ENCODE measurements around the gene LMAN1L.

The LMAN1L gene

DNA sequence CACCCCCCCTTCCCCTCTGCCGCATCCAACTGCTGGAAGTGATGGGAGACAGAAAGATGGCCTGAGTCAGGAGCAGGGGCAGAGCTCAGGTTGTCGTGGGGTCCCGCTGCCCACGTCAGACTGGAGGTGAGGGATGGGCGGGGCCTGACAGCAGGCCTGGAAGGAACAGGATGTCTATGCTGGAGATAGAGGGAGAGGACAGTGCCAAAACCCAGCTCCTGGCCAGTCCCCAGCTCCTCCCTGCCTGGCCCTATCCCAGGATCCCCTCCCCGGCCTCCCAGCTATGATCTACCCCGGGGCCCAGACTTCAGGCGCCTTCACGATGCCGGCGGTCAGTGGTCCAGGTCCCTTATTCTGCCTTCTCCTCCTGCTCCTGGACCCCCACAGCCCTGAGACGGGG lies at the start of gene LMAN1L:
TSS of gene LMAN1L (plus strand) at position 303 of the 400 bp plus-strand sequence. CDS start at position 323, 20 bp downstream.
- H3K9me3 ChIP-seq (ENCODE audit: control insufficient read depth, insufficient read depth, low read length): no peaks in the 10 kb centered on the region
- H3K9ac ChIP-seq (ENCODE audit: low read depth, low read length): no peak within 1 kb of the TSS
- H3K36me3 ChIP-seq (ENCODE audit: insufficient read depth, low read length): no peaks in the 10 kb centered on the region
- H3K4me1 ChIP-seq (ENCODE audit: insufficient read depth, low read length): peaks cover 10% of the 10 kb centered on the region; the same call in 1 of the 2 replicates

DNA sequence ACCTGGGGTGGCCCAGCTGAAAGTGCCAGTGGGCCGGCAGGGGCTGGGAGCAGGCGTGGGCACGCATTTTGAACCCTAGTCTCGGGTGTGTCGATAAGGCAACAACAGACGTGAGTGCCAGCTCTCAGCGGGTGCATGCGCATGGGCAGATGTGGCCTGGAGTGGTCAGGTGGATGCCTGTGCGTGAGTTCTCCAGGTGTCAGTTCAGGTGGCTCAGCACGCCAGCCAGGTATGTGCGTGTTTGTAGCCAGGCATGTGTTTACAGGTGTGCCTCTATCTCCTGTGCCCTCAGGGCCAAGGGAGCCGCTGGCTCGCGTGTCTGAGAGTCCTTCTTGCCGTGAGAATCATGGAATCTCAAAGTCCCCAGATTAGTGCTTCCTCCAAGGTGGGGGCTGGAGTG lies 49.2 kb upstream of the LMAN1L start:
- H3K36me3 ChIP-seq (ENCODE audit: insufficient read depth, low read length): no peaks in the 10 kb centered on the region
- H3K9ac ChIP-seq (ENCODE audit: low read depth, low read length): no peak overlapping the region; the same call in 1 of the 2 replicates
- H3K9me3 ChIP-seq (ENCODE audit: control insufficient read depth, insufficient read depth, low read length): no peaks in the 10 kb centered on the region
- H3K4me1 ChIP-seq (ENCODE audit: insufficient read depth, low read length): peaks cover 31% of the 10 kb centered on the region

DNA sequence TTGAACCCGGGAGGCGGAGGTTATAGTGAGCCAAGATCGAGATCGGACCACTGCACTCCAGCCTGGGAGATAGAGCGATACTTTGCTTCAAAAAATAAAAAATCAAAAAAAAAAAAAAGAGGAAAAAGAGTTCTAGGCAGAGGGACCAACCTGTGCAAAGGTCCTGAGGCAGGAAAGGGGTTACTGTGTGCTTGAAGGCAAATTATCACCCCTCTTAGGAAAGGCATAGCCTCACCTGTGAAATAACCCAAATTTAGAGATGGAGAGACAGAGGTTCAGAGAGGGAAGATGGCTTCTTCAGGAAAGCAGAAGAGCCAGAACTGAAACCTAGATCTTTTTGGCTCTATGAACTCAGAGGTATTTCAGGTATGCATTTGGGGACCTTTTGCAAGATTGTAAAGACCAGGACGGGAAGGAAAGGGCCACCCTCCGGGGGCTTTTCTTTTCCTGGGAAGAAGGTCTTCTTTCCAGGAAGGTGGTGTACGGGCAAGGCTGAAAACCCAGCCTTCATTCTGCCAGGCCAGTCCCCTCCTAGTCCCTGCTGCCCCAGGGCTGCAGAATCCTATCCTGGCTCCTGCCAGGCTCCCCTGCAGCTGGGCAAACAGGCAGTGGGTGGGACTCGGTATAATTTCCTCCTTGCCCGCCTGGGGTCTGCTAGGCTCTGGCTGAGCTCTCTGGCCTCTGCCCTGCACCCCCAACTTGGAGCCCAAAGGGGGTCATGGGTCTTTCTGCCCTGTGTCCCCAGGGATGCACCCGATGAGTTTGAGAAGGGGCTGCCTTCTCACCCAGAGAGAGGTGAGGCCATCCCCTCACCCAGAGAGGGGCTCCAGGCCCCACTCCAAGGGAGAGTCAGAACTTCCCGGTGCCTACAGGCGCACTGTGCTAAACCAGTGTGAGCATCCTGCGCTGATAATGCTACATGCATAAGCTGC lies 45.2 kb upstream of the LMAN1L start:
- H3K9ac ChIP-seq (ENCODE audit: low read depth, low read length): no peak overlapping the region

DNA sequence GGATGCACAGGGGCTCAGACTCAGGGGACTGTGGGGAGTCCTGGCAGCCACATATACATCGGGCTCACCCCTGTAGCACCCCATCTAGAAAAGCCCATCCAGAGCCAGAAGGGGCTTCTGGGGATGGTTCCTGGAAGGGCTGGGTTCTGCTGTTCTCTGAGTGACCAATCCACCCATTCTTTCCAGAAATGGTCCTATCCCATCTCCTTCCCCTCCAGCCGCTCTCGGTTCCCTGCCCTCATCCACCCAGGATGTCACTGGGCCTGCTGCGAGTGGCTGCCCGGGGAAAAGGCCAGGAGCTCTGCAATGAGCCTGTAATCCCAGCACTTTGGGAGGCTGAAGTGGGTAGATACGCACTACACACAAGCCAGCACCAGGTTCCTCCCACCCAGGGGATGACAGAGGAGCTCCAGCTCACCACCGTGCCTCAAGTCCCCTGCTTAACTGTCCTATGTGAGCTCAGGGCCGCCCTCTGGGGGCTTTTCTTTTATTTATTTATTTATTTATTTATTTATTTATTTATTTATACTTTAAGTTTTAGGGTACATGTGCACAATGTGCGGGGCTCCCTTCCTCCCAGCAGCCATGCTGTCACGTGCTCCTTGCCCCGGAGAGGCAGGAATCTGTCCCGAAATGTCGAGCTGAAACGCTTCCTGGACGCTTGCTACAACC lies 44.4 kb upstream of the LMAN1L start:
- Histone ChIP-seq H3K36me3 (ENCODE audit: insufficient read depth, low read length) (no peaks in the 10 kb centered on the region), H3K4me1 (ENCODE audit: insufficient read depth, low read length) (peaks cover 24% of the 10 kb centered on the region; the same call in 1 of the 2 replicates), H3K9ac (ENCODE audit: low read depth, low read length) (no peak overlapping the region; the same call in 1 of the 2 replicates), H3K9me3 (ENCODE audit: control insufficient read depth, insufficient read depth, low read length) (no peaks in the 10 kb centered on the region)

More for the DNA sequence above, 45.2 kb upstream of the LMAN1L start:
- H3K4me1 ChIP-seq (ENCODE audit: insufficient read depth, low read length): peaks cover 27% of the 10 kb centered on the region; the same call in 1 of the 2 replicates
- H3K9me3 ChIP-seq (ENCODE audit: control insufficient read depth, insufficient read depth, low read length): no peaks in the 10 kb centered on the region
- no peaks in the 10 kb centered on the region for H3K36me3 ChIP-seq (ENCODE audit: insufficient read depth, low read length)

DNA sequence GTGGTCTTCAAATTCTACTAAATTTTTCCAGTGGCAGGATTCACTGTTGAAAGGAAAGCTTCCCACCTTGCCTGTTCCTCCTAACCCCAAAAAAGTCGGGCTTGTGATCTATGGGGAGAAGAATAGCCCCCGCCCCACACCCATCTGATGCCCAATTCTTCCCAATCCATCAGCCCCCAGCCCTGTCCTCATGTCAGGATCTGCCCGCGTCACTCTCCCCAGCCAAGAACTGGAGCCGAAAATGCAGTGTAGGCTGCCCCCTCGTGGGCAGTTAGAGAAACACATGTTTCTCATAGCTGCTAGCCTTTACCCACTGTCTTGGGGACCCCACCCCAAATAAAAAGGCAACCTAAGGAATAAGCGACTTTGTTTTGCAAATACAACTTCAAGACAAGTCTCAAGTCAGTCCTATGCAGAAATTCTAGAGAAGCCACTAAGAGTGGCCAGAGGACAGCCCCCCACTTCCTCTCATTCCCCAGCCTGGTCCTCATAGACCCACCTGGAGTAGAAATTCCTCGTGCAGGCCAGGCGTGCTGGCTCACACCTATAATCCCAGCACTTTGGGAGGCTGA lies 43.8 kb upstream of the LMAN1L start:
- H3K4me1 ChIP-seq (ENCODE audit: insufficient read depth, low read length): peaks cover 24% of the 10 kb centered on the region; the same call in 1 of the 2 replicates
- H3K9ac ChIP-seq (ENCODE audit: low read depth, low read length): no peak overlapping the region; the same call in 1 of the 2 replicates
- no peaks in the 10 kb centered on the region for H3K9me3 ChIP-seq (ENCODE audit: control insufficient read depth, insufficient read depth, low read length)
- H3K36me3 ChIP-seq (ENCODE audit: insufficient read depth, low read length): no peaks in the 10 kb centered on the region

DNA sequence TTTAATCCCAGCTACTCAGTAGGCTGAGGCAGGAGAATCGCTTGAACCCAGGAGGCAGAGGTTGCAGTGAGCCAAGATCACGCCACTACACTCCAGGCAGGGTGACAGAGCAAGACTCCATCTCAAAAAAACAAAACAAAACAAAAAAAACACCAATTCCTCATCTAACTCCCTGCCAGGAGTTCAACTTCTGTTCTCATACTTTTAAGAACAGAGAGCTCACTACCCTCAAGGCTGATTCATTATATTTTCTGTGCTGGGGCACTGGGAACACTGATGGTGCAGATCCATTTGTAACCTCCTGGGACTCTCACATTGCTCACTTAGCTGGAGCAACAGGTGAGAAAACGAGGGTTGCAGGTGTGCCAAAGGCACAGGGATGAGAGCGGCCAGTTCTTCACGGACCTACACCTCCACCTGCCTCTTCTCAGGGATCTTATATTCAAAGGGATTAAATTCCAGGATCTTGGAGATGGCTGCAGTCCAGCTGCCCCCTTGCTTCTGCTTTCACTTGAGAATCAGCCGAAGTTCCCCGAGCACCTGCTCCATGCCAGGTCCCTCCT lies 43.1 kb upstream of the LMAN1L start:
- peaks cover 27% of the 10 kb centered on the region; the same call in 1 of the 2 replicates for H3K4me1 ChIP-seq (ENCODE audit: insufficient read depth, low read length)
- H3K9ac ChIP-seq (ENCODE audit: low read depth, low read length): no peak overlapping the region
- H3K9me3 ChIP-seq (ENCODE audit: control insufficient read depth, insufficient read depth, low read length): no peaks in the 10 kb centered on the region
- H3K36me3 ChIP-seq (ENCODE audit: insufficient read depth, low read length): no peaks in the 10 kb centered on the region

DNA sequence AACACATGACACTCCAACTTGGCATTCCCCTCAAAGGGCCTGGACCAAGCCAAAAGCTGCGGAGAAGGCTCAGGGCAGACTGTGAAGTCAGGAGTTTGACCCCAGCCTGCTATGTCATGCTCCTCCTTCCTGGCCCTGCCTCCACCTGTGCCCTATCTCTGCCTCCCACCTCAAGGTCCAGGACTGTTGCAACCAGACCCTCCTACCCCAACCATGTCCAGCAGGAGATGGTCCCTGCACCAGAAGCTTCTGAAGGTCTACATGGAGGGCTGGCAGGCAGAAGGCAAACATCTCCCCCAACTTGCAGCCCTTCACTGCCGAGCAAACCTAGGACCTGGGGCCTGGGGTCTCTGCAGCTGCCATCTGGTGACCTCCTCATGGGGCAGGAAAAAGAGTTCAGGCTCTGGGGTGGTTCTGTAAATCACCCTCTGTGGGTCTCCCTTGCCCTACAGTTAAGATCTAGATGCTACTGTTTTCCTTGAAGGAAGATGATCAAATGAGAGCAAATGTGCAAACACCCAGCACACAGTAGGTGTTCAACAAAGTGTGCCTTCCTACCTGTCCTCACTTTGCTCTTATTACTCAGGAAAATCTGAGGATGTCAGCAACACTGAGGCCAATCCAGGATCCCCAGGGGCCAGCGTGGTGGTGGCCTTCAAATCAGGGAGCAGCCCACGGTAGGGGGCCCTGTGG lies 42.3 kb upstream of the LMAN1L start:
- peaks cover 27% of the 10 kb centered on the region; the same call in 1 of the 2 replicates for H3K4me1 ChIP-seq (ENCODE audit: insufficient read depth, low read length)
- H3K9ac ChIP-seq (ENCODE audit: low read depth, low read length): no peak overlapping the region
- H3K9me3 ChIP-seq (ENCODE audit: control insufficient read depth, insufficient read depth, low read length): no peaks in the 10 kb centered on the region
- no peaks in the 10 kb centered on the region for H3K36me3 ChIP-seq (ENCODE audit: insufficient read depth, low read length)

DNA sequence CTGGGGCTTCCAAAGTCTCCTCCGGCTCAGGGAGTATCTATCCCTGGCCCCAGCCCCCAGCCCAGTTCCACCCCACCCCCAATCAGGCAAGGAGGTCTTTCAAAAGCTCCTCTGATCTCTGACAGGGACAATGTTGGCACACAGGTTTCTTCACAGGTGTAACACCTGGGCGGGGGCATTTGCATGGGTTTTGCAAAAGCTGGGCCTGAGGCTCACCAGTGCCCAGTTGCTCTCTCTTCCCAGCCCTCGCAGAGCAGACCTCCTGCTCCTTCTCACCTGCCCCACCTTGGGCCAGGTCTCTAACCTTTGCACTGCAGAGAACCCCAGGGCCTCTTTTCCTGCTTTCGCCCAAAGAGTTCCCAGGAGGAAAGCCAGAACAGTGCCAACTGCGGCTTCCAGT lies 39.3 kb upstream of the LMAN1L start:
- H3K36me3 ChIP-seq (ENCODE audit: insufficient read depth, low read length): no peaks in the 10 kb centered on the region
- no peak overlapping the region for H3K9ac ChIP-seq (ENCODE audit: low read depth, low read length)
- peaks cover 37% of the 10 kb centered on the region; the same call in 1 of the 2 replicates for H3K4me1 ChIP-seq (ENCODE audit: insufficient read depth, low read length)
- H3K9me3 ChIP-seq (ENCODE audit: control insufficient read depth, insufficient read depth, low read length): no peaks in the 10 kb centered on the region

DNA sequence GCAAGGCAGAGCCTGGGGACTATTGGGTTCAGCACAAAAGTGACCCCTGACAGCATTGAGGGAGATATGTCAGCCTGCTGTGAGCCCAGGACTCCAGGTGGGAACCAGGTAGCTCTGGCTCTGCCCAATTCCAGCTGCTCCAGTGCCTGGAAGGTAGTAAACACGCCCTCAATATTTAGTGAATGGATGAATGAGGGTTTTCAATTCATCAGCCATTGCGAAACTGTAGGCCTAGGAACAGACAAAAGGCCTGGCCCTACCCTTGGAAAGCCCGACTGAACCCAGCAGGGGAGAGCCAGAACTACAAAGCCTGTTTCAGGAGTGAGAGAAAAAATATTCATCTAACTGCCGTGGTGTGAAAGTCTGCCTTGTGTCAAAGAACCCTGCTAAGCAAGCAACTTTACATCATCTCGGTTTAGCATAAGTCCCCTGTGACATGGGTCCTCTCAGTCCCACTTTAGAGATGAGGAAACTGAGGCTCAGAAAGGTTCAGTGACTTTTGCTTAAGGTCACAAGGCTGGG lies 38.8 kb upstream of the LMAN1L start:
- Histone ChIP-seq H3K9ac (ENCODE audit: low read depth, low read length) (no peak overlapping the region), H3K9me3 (ENCODE audit: control insufficient read depth, insufficient read depth, low read length) (no peaks in the 10 kb centered on the region), H3K36me3 (ENCODE audit: insufficient read depth, low read length) (no peaks in the 10 kb centered on the region), H3K4me1 (ENCODE audit: insufficient read depth, low read length) (peaks cover 37% of the 10 kb centered on the region; the same call in 1 of the 2 replicates)

DNA sequence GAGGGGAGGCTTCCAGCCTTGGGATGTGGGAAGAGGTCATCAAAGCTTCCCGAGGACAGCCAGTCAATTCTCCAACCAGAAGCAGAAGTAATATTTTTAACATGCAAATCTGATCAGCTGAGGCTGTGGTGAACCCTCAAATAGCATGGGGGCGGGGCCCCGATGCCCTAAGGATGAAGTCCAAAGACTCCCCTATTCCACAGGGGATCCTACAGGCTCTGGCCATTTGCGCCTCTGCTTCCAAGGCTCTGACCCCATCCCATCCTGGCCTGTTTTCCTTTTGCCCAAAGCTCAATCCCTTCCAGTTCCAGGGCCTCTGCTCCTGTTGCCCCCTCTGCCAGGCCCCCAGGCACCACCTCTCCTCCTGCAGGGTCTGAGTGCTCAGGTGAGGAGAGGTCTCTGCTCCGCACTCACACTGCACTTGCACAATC lies 37.5 kb upstream of the LMAN1L start:
- peaks cover 39% of the 10 kb centered on the region; the same call in 1 of the 2 replicates for H3K4me1 ChIP-seq (ENCODE audit: insufficient read depth, low read length)

DNA sequence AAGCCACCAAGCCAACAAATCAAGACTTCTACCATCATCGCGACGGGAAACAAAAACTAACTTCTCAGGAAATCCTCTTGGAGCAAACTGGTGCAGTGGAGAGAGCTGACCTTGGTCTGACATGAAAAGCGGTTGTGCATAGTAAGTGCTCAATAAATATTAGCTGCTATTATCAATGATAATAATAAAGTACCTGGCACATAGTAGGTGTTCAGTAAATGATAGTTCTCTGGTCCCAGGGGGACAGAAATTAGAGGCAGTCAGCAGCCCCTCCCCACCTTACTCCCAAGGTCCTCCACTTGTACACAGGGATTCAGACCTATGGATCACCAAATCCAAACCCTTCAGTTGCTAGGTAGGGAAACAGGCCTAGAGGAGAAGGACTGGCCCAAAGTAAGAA lies 36.7 kb upstream of the LMAN1L start:
- no peak overlapping the region for H3K9ac ChIP-seq (ENCODE audit: low read depth, low read length)
- H3K9me3 ChIP-seq (ENCODE audit: control insufficient read depth, insufficient read depth, low read length): no peaks in the 10 kb centered on the region
- peaks cover 44% of the 10 kb centered on the region; the same call in 1 of the 2 replicates for H3K4me1 ChIP-seq (ENCODE audit: insufficient read depth, low read length)
- no peaks in the 10 kb centered on the region for H3K36me3 ChIP-seq (ENCODE audit: insufficient read depth, low read length)

More for the DNA sequence above, 37.5 kb upstream of the LMAN1L start:
- H3K9me3 ChIP-seq (ENCODE audit: control insufficient read depth, insufficient read depth, low read length): no peaks in the 10 kb centered on the region
- H3K36me3 ChIP-seq (ENCODE audit: insufficient read depth, low read length): no peaks in the 10 kb centered on the region
- no peak overlapping the region for H3K9ac ChIP-seq (ENCODE audit: low read depth, low read length)

DNA sequence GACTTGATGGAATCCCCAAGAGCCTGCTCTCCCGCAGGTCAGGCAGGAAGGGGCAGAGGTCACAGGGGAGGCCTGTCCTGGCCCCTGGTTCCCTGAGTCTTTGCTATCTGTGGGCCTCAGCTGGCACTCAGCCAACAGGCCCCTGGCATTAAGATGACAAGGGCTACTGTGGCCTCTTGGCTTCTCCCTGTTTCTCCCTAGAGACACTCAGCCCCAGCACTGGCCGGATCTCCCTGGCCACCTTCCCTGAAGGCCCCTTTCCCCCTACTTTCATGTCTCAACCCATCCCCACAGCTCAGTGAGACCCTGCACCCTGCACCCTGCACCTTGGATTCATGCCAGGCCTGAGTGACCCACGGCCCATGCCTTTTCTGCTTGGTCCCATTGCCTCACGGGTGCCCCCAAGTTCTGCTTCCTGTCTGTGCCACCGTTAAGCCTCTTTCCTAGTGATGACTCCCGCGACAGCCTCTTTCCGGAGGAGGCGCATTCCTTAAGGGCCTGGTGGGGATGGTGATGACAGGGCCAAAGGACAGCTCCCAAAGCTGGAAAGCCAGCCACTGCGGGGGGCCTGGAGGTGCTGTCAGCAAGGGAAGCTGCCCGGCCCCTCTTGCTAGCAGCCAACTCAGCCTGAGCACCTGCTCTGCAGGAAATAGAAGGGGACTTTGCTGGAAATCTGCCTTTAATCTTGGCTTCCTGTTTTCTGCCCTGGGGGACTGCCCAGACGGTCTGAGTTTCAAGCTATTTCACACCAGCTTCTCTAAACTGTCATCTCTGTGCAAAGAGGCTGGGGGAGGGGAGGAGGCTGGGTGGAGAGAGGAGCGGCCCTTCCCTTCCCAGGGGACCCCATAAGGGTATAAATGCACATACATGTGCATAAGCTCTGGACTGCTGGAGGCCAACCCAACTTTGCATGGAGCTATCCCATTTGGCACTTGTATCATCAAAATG lies 35.5 kb upstream of the LMAN1L start:
- H3K4me1 ChIP-seq (ENCODE audit: insufficient read depth, low read length): peaks cover 39% of the 10 kb centered on the region; the same call in 1 of the 2 replicates

More for the DNA sequence above, 35.5 kb upstream of the LMAN1L start:
- Histone ChIP-seq H3K9me3 (ENCODE audit: control insufficient read depth, insufficient read depth, low read length) (no peaks in the 10 kb centered on the region), H3K36me3 (ENCODE audit: insufficient read depth, low read length) (no peaks in the 10 kb centered on the region), H3K9ac (ENCODE audit: low read depth, low read length) (no peak overlapping the region)

All from ES-I3 (cell line).